Nephron progenitor cell (in vitro differentiated cells): Measurements from ENCODE around the gene STK11.

ENCODE experiments used
- DNase-seq: peaks from one replicate; pipeline ENCODE4 v3.0.0; 2021
- H3K27ac Mint-ChIP-seq: 2 replicates; pipeline ENCODE4 v1.8.0; 2021; ENCODE audit warnings: mild to moderate bottlenecking, moderate library complexity, mixed read lengths
- H3K27me3 Mint-ChIP-seq: 2 replicates; pipeline ENCODE4 v1.8.0; 2021; ENCODE audit warnings: mild to moderate bottlenecking, low read depth, mixed read lengths; ENCODE audit not compliant: poor library complexity
- H3K36me3 Mint-ChIP-seq: 2 replicates; pipeline ENCODE4 v1.8.0; 2021; ENCODE audit warnings: low read depth, mixed read lengths
- H3K4me1 Mint-ChIP-seq: 2 replicates; pipeline ENCODE4 v1.8.0; 2021; ENCODE audit warnings: mixed read lengths
- H3K4me3 Mint-ChIP-seq: 2 replicates; pipeline ENCODE4 v1.8.0; 2021; ENCODE audit warnings: mild to moderate bottlenecking, moderate library complexity, mixed read lengths
- H3K9me3 Mint-ChIP-seq: 2 replicates; pipeline ENCODE4 v1.8.0; 2021; ENCODE audit warnings: mild to moderate bottlenecking, moderate library complexity, mixed read lengths
- TF ChIP-seq, protein P1 (sequence below): fragments of 200-600 bp; sonication (generic); IDR thresholded peaks from 2 replicates; pipeline ENCODE4 v1.5.0; 2021; ENCODE audit warnings: antibody characterized with exemption

Gene STK11

DNA sequence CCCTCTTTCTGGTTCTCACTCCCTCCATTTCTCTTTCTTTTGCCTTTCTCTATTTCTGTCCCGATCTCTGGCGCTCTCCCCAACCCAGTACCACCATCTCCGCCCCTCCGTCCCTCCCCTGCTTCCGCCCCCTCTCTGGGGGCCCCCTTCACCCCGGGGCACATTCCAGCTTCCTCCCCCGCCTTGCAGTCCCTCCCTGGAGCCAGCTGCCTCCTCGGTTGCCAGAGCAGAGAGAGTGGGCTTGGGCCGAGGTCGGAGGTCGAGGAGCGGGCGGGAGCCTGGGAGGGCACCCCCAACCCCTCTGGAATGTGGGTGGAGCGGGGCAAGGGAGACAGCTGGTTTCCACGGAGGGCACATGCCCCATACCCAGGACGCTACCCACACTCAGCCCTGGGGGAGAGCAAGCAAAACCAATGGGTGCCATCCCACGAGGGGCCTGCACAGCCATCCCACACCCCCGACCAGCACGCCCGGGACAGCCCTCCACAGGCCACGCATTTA lies 57.1 kb downstream of the STK11 start:
- H3K4me1 Mint-ChIP-seq, result peaks cover 78% of the 10 kb centered on the region
- H3K27me3 Mint-ChIP-seq, result peaks cover 3% of the 10 kb centered on the region
- TF ChIP-seq, protein P1, sequence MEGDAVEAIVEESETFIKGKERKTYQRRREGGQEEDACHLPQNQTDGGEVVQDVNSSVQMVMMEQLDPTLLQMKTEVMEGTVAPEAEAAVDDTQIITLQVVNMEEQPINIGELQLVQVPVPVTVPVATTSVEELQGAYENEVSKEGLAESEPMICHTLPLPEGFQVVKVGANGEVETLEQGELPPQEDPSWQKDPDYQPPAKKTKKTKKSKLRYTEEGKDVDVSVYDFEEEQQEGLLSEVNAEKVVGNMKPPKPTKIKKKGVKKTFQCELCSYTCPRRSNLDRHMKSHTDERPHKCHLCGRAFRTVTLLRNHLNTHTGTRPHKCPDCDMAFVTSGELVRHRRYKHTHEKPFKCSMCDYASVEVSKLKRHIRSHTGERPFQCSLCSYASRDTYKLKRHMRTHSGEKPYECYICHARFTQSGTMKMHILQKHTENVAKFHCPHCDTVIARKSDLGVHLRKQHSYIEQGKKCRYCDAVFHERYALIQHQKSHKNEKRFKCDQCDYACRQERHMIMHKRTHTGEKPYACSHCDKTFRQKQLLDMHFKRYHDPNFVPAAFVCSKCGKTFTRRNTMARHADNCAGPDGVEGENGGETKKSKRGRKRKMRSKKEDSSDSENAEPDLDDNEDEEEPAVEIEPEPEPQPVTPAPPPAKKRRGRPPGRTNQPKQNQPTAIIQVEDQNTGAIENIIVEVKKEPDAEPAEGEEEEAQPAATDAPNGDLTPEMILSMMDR, result no peak
- H3K4me3 Mint-ChIP-seq, result peak overlapping the region; percentile 65
- DNase-seq, result peak; percentile 57
- H3K36me3 Mint-ChIP-seq, result peaks cover 3% of the 10 kb centered on the region
- H3K27ac Mint-ChIP-seq, result no peak overlapping the region
- no peaks in the 10 kb centered on the region for H3K9me3 Mint-ChIP-seq

GRCh38 chr19:1263188-1263587 lies 57.6 kb downstream of the STK11 start:
- Mint-ChIP-seq H3K36me3 (no peaks in the 10 kb centered on the region), H3K27ac (peak overlapping the region; percentile 72), H3K9me3 (no peaks in the 10 kb centered on the region), H3K27me3 (peaks cover 3% of the 10 kb centered on the region), H3K4me3 (peak overlapping the region; percentile 65), H3K4me1 (peaks cover 78% of the 10 kb centered on the region)
- TF ChIP-seq, protein P1, result no peak
- DNase-seq, result no peak

DNA sequence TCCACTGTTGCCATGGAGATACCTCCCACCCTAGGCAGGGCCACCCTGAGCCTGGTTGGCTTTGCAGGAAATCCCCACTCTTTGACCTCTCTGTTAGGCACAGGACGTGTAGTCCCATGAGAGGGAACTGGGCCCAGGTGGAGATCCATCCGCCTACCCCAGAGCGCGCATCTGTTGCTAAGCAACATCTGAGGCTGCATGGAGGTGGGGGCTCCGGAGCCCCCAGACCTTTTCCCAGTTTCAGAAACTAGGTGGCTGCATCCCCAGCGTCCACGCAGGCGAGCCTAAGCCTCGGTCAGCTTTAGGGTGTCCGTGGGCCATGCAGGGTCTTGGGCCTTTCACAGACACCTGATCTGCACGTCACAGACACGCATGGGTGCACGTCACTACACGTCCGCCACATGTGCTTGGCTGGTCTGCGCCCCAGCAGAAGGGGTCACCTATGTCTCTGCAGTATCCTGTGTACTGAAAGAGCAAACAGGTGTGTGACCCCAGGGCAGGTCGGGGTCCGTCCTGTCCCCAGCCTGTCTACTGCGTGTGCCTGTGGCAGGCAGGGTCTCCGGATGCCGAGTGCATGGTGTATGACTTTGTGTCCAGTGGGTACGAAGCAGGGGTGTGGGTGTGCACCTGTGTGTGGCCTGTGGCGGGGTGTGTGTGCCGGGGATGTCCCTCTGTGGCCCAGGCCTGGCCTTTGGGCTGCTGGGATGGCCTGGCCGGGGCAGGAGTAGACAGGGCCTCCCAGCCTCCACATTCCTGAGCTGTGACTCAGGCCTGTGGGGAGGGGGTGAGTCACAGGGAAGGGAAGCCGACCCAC lies 59.4 kb downstream of the STK11 start:
- peak overlapping the region; percentile 72 for H3K4me3 Mint-ChIP-seq
- H3K36me3 Mint-ChIP-seq, result peaks cover 2% of the 10 kb centered on the region
- H3K27ac Mint-ChIP-seq, result peak overlapping the region; percentile 95
- TF ChIP-seq, protein P1, result no peak
- H3K27me3 Mint-ChIP-seq, result peaks cover 6% of the 10 kb centered on the region
- H3K4me1 Mint-ChIP-seq, result peaks cover 72% of the 10 kb centered on the region
- DNase-seq, result peak; percentile 64
- no peaks in the 10 kb centered on the region for H3K9me3 Mint-ChIP-seq

- Mint-ChIP-seq H3K27me3 (peaks cover 6% of the 10 kb centered on the region), H3K4me1 (peaks cover 78% of the 10 kb centered on the region), H3K9me3 (no peaks in the 10 kb centered on the region), H3K27ac (peak overlapping the region; percentile 84), H3K36me3 (peaks cover 9% of the 10 kb centered on the region), H3K4me3 (peak overlapping the region; percentile 72)
- no peak for DNase-seq
- TF ChIP-seq, protein P1, result no peak
Measured at GRCh38 chr19:1265615-1266128, 60.1 kb downstream of the STK11 start.

- Mint-ChIP-seq H3K27ac (peak overlapping the region; percentile 84), H3K36me3 (peaks cover 15% of the 10 kb centered on the region), H3K9me3 (no peaks in the 10 kb centered on the region), H3K4me3 (peak overlapping the region; percentile 52), H3K4me1 (peaks cover 81% of the 10 kb centered on the region), H3K27me3 (peaks cover 6% of the 10 kb centered on the region)
- TF ChIP-seq, protein P1, result no peak
- peak; percentile 86 for DNase-seq
Measured at GRCh38 chr19:1266129-1266915, 60.7 kb downstream of the STK11 start.
